ENCODE data around the gene COX5B. TPM values are rescaled to one million over a fixed set of nuclear protein-coding genes. Genes with fewer than 3 reads are reported as not detected.
"Not testable (repeated sequence)": the region's sequence is repeated elsewhere in the genome, so short reads cannot be mapped to it uniquely, and the experiment has no call there.

COX5B gene, protein sequence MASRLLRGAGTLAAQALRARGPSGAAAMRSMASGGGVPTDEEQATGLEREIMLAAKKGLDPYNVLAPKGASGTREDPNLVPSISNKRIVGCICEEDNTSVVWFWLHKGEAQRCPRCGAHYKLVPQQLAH
- total RNA-seq = 155 TPM
- long read RNA-seq, transcript COX5B-201 (4 exons, 712 nt) = major isoform, 44 of 45 reads
- long read RNA-seq, partial matches to known transcripts = 0 of 45 reads
- long read RNA-seq, other reads (novel, unspliced or antisense) = 1 of 45 reads

DNA sequence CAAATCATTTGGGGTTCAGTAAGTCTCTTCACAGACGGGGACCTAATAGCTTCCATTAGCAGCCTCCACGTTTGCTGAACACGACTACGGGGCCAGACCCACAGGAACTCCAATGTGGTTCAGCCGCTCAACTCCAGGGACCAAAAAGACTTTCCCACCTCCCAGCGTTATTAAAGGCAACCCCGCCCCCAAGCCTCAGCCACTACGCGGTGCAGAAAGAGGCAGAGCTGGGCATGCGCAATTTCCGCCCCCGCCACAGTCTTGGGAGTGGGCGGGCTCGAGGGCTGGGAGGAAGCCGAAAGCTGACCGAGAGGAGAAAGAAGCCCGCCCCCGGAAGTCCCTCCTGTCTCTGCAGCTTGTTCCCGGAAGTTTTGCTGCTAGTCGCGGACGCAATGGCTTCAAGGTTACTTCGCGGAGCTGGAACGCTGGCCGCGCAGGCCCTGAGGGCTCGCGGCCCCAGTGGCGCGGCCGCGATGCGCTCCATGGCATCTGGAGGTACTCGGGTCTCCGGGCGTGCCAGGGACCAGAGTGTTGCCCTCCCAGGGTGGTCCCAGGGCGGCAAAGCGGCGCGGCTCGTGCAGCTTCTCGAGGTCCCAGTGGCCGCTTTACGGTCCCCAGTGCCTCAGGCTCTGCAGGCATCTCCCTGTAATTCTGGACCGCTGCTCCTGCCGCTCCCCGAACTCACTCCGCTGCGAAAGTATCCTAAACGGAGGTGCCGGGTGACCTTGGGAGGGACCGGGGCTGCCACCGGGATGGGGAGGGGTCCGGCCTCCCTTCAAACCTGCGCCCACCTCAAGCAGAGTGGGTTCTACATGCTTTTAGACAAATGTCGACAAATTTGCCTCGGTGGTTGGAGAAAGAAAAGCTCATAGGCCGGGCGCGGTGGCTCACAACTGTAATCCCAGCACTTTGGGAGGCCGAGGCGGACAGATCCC, at the start of gene COX5B:
Gene COX5B, plus strand, starts transcription at position 368 of the 935 bp plus-strand sequence. Its CDS starts 25 bp downstream, at position 393.
- peak within 1 kb of the TSS; percentile 99 for H3K4me3 ChIP-seq
- no peak for TF ChIP-seq CTCF (IDR thresholded peaks at IDR 0.05)
- no peaks in the 10 kb centered on the region for H3K9me3 ChIP-seq
- peaks cover 33% of the 10 kb centered on the region for H3K36me3 ChIP-seq
- DNase-seq (peak; percentile 100), ATAC-seq (peak; percentile 99)
- H3K4me1 ChIP-seq = peaks cover 16% of the 10 kb centered on the region
- H3K27me3 ChIP-seq = no peaks in the 10 kb centered on the region
- H3K27ac ChIP-seq = peak within 1 kb of the TSS; percentile 98
- intact Hi-C loops (cut with DNase I) = no loop called here

GRCh38 chr2:97596180-97596579, 49.7 kb upstream of the COX5B start:
- intact Hi-C loops (cut with DNase I) = not testable (repeated sequence)

GRCh38 chr2:97601537-97601936, 44.3 kb upstream of the COX5B start:
- H3K36me3 ChIP-seq; DNase-seq; H3K4me1 ChIP-seq; H3K9me3 ChIP-seq; H3K4me3 ChIP-seq; H3K27ac ChIP-seq; ATAC-seq; H3K27me3 ChIP-seq; intact Hi-C loops (cut with DNase I): not testable (repeated sequence)

More at GRCh38 chr2:97596180-97596579, 49.7 kb upstream of the COX5B start:
- not testable (repeated sequence) for ATAC-seq, H3K4me3 ChIP-seq, H3K27me3 ChIP-seq, H3K27ac ChIP-seq, H3K36me3 ChIP-seq, DNase-seq, H3K4me1 ChIP-seq, H3K9me3 ChIP-seq

DNA sequence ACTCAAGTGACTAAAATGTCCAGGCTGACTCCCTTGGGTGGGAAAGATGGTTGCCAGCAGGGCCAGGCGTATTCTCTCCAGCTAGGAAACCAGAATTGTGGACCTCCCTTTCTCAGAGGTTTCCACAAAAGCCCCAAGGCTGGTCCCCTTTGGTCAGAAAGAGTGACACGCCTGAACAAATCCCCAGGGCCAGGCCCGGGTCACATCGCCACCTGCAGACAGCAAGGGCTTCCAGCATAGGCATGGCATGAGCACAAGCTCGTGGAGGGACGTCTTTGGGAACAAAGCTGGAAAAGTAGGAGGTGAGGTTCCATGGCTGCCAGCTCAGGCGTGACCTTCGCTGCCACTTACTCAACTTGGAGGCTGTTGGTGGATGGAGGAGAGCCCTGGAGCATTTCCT, 40.8 kb upstream of the COX5B start:
- DNase-seq; H3K36me3 ChIP-seq; H3K27me3 ChIP-seq; H3K9me3 ChIP-seq; intact Hi-C loops (cut with DNase I); ATAC-seq; H3K4me1 ChIP-seq; H3K27ac ChIP-seq; H3K4me3 ChIP-seq: not testable (repeated sequence)

DNA sequence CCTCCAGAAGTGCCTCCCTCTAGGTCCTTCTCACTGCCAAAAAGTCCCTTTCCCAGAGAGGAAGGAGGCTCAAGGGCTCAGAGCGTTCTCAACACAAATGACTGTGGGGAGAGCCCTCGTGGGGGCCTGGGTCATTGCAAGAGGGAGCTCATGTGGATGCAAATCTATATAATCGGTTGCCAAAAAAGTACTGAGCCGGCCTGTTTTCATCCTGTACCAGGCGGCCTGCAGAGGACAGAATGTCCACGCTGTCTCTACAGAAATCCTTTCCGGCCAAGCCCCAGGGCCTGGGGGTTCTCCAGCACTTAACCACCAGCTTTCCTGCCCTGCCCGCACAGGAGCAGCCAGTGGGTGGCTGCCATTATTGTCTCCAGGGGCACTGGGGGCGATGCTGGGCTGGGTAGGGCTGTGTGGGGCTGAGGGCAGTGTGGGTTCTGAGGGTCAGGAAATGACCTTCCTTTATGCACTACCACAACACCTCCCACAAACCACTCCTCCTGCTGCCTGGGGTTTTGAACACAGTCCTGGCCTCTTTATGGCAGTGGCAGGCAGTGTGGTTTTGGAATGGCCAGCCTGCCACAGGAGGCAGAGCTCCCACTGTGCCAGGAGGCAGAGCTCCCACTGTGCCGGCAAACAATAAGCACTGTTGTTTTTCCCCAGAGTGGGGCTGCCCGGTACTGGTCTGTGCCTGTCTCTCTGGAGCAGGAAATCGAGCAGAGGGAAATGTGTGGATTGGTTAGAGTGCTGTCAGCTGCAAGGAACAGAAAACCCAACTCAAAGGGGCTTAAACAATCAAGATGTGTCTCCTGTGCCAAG, 40.1 kb upstream of the COX5B start:
- DNase-seq; H3K27me3 ChIP-seq; intact Hi-C loops (cut with DNase I); H3K4me3 ChIP-seq; H3K4me1 ChIP-seq; H3K27ac ChIP-seq; H3K36me3 ChIP-seq; H3K9me3 ChIP-seq: not testable (repeated sequence)
- peak; percentile 47 for ATAC-seq

- intact Hi-C loops (cut with DNase I); H3K27me3 ChIP-seq; H3K9me3 ChIP-seq; H3K27ac ChIP-seq; H3K4me1 ChIP-seq; DNase-seq; ATAC-seq; H3K36me3 ChIP-seq; H3K4me3 ChIP-seq: not testable (repeated sequence)
These were observed 37.1 kb upstream of the COX5B start for GRCh38 chr2:97608745-97609144.

DNA sequence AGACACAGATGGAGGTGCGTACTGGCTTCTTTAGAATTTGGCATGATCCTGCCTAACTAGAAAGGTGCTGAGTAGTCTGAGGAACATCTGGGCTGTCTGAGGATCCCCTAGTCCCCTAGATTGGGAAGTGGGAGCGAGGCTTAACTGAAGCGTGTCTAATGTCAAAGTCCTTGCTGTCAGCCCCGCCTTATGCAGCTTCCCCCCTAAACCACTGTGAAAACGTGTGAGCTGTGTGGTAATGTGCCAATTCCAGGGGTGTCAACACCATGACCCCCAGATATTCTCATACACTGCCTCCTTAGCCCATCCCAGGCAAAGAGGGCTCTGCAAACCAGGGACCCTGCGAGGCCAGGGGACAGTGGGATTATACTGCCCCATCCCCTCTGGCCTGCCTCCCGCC, 34.0 kb upstream of the COX5B start:
- H3K4me3 ChIP-seq; DNase-seq; H3K27ac ChIP-seq; H3K4me1 ChIP-seq; H3K27me3 ChIP-seq; intact Hi-C loops (cut with DNase I); H3K36me3 ChIP-seq; H3K9me3 ChIP-seq; ATAC-seq: not testable (repeated sequence)

- ATAC-seq; H3K27me3 ChIP-seq; H3K4me1 ChIP-seq; H3K27ac ChIP-seq; H3K9me3 ChIP-seq; H3K36me3 ChIP-seq; H3K4me3 ChIP-seq; DNase-seq; intact Hi-C loops (cut with DNase I): not testable (repeated sequence)
These were observed 30.1 kb upstream of the COX5B start for GRCh38 chr2:97615746-97616145.

DNA sequence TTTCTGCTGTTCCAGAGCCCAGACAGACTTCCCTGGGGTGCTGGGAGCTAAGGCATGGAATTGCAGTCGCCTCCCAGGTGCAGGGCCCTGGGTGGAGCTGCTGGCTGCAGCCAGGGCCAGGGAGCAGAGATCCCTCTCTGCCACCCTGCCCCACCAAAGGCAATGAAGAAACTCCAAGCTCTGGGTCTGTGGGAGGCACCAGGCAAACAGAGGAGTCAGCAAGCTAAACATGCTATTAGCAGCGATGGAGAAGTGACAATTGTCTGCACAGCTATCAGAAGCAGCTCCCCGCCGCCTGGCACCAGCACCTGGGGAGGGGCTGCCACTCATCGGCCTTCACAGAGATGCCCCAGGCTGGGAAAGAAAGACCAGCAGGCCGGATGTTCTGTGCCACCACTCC, 28.0 kb upstream of the COX5B start:
- no peaks in the 10 kb centered on the region for H3K36me3 ChIP-seq
- no peak overlapping the region for H3K27ac ChIP-seq
- intact Hi-C loops (cut with DNase I) = no loop called here
- no peak overlapping the region for H3K4me3 ChIP-seq
- H3K9me3 ChIP-seq = no peaks in the 10 kb centered on the region
- no peak for ATAC-seq
- no peaks in the 10 kb centered on the region for H3K4me1 ChIP-seq
- no peaks in the 10 kb centered on the region for H3K27me3 ChIP-seq
- TF ChIP-seq CTCF (IDR thresholded peaks at IDR 0.05) = no peak
- DNase-seq = no peak

DNA sequence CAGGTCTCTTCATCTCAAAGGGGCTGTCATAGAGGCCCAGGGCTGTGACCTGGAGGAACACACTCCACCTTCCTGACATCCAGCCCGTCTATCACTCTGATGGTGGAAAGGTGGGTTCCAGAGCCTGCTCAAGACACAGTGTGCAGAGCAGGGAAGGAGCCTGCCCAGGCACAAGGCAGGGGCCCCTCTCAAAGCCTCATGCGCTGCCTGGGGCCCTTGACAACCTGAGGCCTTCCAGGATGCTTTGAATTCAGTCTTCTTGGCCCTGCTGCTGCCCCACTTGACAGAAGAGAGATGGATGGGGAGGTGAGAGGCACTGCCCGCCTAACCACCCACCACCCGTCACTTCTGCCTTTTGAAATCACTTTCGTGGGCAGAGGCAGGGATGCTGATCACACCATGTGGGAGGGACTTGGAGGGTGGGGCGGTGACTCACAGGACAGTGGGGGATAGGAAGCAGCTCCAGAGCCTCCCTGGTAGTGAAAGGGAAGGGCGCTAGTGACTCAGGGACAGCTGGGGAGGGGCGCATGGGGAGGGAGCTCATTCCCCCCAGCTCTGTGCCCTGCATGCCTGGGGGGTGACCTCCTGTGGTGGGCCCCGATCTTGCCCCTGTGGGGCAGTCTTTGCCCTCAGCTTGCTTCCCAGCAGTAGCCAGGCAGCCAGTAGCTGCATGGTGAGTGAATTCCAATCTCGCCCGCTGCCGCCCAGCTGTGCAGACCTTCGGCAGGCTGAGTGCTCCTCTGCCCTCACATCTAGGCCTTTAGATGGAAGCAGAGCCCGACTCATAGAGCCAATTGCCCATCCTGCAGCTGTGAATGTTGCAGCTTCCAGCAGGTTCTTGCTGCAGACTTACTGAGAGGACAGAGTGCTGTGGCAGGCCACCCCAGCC, 26.7 kb upstream of the COX5B start:
- intact Hi-C loops (cut with DNase I); H3K36me3 ChIP-seq; DNase-seq; H3K4me3 ChIP-seq; H3K9me3 ChIP-seq; H3K27me3 ChIP-seq; H3K27ac ChIP-seq; H3K4me1 ChIP-seq: not testable (repeated sequence)
- ATAC-seq = peak; percentile 84

GRCh38 chr2:97620492-97620891, 25.4 kb upstream of the COX5B start:
- H3K4me3 ChIP-seq; H3K27me3 ChIP-seq; H3K9me3 ChIP-seq; intact Hi-C loops (cut with DNase I); H3K27ac ChIP-seq; ATAC-seq; DNase-seq; H3K4me1 ChIP-seq; H3K36me3 ChIP-seq: not testable (repeated sequence)

All from upper lobe of right lung (tissue), 1 donor.